Measurements from ENCODE around the gene DLG2. TPM values are rescaled to one million over a fixed set of nuclear protein-coding genes. Genes with fewer than 3 reads are reported as not detected.
A peak's percentile ranks its signal among the peaks of the same experiment; 100 is the strongest.

DLG2 gene
- total and polyA plus RNA-seq, 4 donors = 0.30 to 5.5 (median 0.68) TPM

DNA sequence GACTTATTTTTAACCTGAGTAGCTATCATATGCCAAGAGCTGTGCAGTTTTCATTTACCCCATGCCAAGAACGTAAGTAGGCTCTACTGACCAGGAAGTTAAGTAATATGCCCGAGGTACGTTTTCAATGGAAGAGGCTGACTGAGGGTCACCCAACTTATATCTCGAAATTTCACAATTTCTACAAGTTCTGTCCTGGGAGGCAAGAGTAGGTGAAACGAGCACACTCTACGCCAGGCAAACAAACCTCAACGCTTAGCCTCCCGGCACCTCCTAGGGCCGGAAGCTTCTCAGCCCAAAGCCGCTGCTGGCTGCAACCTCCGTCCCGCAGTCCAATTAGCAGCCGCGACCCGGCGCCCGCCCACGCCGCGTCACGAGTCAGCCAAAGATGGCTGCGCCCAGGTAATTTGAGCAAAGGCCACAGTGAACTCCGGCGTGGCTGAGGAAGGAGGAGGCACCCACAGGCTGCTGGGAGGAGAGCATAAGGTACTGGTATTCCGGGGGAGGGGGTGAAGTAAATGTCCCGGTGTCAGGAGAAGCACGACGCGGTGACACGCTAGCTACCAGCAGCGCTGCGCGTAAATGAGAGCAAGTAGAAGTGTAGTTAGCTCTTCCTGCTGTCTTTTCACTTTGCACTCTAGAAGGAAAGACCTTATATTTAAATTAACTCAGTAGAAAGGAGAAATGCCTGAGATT lies 20.6 kb upstream of the DLG2 start, which contains the start of gene TMEM126A:
TSS of gene TMEM126A (plus strand) at position 364 of the 696 bp plus-strand sequence. CDS start 2,289 bp downstream, outside the sequence.
- under 1% methylated on average over 33 of the region's 33 CpGs for WGBS
- DNase-seq (ENCODE audit: low spot score) = peak; percentile 90
- H3K4me3 ChIP-seq (ENCODE audit: low read depth in 1 of 3, low read length in 3 of 3) = peak within 1 kb of the TSS; percentile 62 to 90 (median 90)

More for the DNA sequence above, 20.6 kb upstream of the DLG2 start, which contains the start of gene TMEM126A:
- peak in 1 of 2 donors; percentile 51 for TF ChIP-seq RAD21 (IDR thresholded peaks at IDR 0.05)
- TF ChIP-seq FOXA1 (IDR thresholded peaks at IDR 0.05) = no peak
- TF ChIP-seq, protein P1, sequence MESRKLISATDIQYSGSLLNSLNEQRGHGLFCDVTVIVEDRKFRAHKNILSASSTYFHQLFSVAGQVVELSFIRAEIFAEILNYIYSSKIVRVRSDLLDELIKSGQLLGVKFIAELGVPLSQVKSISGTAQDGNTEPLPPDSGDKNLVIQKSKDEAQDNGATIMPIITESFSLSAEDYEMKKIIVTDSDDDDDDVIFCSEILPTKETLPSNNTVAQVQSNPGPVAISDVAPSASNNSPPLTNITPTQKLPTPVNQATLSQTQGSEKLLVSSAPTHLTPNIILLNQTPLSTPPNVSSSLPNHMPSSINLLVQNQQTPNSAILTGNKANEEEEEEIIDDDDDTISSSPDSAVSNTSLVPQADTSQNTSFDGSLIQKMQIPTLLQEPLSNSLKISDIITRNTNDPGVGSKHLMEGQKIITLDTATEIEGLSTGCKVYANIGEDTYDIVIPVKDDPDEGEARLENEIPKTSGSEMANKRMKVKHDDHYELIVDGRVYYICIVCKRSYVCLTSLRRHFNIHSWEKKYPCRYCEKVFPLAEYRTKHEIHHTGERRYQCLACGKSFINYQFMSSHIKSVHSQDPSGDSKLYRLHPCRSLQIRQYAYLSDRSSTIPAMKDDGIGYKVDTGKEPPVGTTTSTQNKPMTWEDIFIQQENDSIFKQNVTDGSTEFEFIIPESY (IDR thresholded peaks at IDR 0.05) = peak; percentile 83
- TF ChIP-seq, protein P2, sequence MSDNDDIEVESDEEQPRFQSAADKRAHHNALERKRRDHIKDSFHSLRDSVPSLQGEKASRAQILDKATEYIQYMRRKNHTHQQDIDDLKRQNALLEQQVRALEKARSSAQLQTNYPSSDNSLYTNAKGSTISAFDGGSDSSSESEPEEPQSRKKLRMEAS (IDR thresholded peaks at IDR 0.05) = peak; percentile 46
- TF ChIP-seq, protein P3, sequence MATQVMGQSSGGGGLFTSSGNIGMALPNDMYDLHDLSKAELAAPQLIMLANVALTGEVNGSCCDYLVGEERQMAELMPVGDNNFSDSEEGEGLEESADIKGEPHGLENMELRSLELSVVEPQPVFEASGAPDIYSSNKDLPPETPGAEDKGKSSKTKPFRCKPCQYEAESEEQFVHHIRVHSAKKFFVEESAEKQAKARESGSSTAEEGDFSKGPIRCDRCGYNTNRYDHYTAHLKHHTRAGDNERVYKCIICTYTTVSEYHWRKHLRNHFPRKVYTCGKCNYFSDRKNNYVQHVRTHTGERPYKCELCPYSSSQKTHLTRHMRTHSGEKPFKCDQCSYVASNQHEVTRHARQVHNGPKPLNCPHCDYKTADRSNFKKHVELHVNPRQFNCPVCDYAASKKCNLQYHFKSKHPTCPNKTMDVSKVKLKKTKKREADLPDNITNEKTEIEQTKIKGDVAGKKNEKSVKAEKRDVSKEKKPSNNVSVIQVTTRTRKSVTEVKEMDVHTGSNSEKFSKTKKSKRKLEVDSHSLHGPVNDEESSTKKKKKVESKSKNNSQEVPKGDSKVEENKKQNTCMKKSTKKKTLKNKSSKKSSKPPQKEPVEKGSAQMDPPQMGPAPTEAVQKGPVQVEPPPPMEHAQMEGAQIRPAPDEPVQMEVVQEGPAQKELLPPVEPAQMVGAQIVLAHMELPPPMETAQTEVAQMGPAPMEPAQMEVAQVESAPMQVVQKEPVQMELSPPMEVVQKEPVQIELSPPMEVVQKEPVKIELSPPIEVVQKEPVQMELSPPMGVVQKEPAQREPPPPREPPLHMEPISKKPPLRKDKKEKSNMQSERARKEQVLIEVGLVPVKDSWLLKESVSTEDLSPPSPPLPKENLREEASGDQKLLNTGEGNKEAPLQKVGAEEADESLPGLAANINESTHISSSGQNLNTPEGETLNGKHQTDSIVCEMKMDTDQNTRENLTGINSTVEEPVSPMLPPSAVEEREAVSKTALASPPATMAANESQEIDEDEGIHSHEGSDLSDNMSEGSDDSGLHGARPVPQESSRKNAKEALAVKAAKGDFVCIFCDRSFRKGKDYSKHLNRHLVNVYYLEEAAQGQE (IDR thresholded peaks at IDR 0.05) = peak; percentile 47
- peak; percentile 99 for TF ChIP-seq YY1 (IDR thresholded peaks at IDR 0.05)
- peak; percentile 95 to 98 for TF ChIP-seq EGR1 (IDR thresholded peaks at IDR 0.05; ENCODE audit: low read depth in 2 of 2)
- TF ChIP-seq SP1 (IDR thresholded peaks at IDR 0.05) = peak; percentile 66
- no peak for TF ChIP-seq JUND (IDR thresholded peaks at IDR 0.05)
- TF ChIP-seq, protein P4, sequence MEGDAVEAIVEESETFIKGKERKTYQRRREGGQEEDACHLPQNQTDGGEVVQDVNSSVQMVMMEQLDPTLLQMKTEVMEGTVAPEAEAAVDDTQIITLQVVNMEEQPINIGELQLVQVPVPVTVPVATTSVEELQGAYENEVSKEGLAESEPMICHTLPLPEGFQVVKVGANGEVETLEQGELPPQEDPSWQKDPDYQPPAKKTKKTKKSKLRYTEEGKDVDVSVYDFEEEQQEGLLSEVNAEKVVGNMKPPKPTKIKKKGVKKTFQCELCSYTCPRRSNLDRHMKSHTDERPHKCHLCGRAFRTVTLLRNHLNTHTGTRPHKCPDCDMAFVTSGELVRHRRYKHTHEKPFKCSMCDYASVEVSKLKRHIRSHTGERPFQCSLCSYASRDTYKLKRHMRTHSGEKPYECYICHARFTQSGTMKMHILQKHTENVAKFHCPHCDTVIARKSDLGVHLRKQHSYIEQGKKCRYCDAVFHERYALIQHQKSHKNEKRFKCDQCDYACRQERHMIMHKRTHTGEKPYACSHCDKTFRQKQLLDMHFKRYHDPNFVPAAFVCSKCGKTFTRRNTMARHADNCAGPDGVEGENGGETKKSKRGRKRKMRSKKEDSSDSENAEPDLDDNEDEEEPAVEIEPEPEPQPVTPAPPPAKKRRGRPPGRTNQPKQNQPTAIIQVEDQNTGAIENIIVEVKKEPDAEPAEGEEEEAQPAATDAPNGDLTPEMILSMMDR (IDR thresholded peaks at IDR 0.05; ENCODE audit: low read depth, low read length, missing input control) = no peak
- TF ChIP-seq, protein P5, sequence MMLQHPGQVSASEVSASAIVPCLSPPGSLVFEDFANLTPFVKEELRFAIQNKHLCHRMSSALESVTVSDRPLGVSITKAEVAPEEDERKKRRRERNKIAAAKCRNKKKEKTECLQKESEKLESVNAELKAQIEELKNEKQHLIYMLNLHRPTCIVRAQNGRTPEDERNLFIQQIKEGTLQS (IDR thresholded peaks at IDR 0.05) = peak; percentile 15
- peak; percentile 11 for TF ChIP-seq HNF4G (IDR thresholded peaks at IDR 0.05)
- peak; percentile 17 for TF ChIP-seq NR2F2 (IDR thresholded peaks at IDR 0.05)
- TF ChIP-seq HNF4A (conservative IDR thresholded peaks at IDR 0.05) = peak; percentile 46 to 48
- TF ChIP-seq RXRA (IDR thresholded peaks at IDR 0.05) = peak; percentile 50 to 60
- peak in 1 of 2 donors; percentile 88 for TF ChIP-seq GABPA (IDR thresholded peaks at IDR 0.05 in 1 of 2, conservative IDR thresholded peaks at IDR 0.05 in 1 of 2)
- peak; percentile 83 for TF ChIP-seq TAF1 (conservative IDR thresholded peaks at IDR 0.05)
- no peak for TF ChIP-seq FOXA2 (IDR thresholded peaks at IDR 0.05)
- H3K27ac ChIP-seq (ENCODE audit: low read depth in 1 of 2, low read length in 2 of 2) = peak within 1 kb of the TSS; percentile 64 to 83
- H3K27me3 ChIP-seq (ENCODE audit: control insufficient read depth in 4 of 4, insufficient read depth in 4 of 4, low read length in 3 of 4) = peaks cover 0 to 4% (median 0%) of the 10 kb centered on the region in 4 donors
- H3K36me3 ChIP-seq (ENCODE audit: control insufficient read depth in 4 of 4, insufficient read depth in 3 of 4, low read depth in 1 of 4, low read length in 3 of 4) = peaks cover 0 to 9% (median 0%) of the 10 kb centered on the region in 4 donors
- H3K9me3 ChIP-seq (ENCODE audit: control insufficient read depth in 4 of 4, low read length in 3 of 4) = no peaks in the 10 kb centered on the region
- H3K9ac ChIP-seq (ENCODE audit: low read depth in 1 of 2, low read length in 2 of 2) = peak within 1 kb of the TSS; percentile 85 to 96
- H3K4me1 ChIP-seq (ENCODE audit: control insufficient read depth in 4 of 4, insufficient read depth in 4 of 4, low read length in 3 of 4) = peaks cover 7 to 18% (median 10%) of the 10 kb centered on the region in 4 donors
